HG03108 (cell line): Measurements from ENCODE around the gene FBXL16.

Experiments
- ATAC-seq: cut with Tn5 transposase; IDR thresholded peaks from one replicate; pipeline ENCODE4 v1.9.1; 2021; ENCODE audit warnings: moderate library complexity; ENCODE audit not compliant: unreplicated experiment

Gene FBXL16

GRCh38 chr16:735982-736453 is 30.4 kb upstream of the FBXL16 start:
- ATAC-seq, result no peak

DNA sequence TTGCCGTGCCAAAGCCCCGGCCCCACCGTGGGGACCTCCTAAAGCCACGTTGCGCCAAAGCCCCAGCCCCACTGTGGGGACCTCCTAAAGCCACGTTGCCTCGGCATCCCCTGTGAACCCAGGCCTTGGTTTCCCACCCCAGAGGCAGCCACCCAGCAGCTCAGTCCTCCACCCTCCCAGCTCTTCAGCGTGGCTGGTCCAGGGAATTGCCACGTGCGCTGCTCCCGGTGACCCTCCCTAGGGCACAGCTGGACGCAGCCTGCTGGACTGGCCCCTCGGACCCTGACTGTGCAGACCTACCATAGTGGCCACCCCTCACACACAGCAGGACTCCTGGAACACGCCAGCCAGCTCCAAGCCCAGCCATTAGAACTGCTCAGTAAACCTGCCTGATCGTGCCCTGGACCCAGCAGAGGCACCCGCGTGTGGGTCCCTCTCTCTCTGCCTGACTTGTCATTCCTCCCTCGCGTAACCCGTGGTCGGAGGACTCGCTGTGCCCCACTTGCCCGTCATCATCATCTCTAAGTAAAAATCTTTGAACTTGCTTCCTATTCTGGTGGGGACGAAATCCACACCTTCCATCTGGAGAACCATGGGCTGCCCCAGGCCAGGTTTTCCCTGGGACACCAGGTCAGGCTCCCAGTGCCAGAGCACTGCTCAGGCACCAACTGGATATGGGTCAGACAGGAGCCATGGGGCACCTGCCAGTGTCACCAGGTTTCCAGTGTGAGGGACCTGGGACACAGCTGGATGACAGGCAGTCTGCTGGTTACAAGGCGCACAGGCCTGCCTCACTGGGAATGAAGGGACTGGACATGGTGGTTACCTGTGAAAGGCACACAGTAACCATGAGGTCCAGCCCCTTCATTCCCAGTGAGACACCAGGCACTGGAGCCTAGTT is 29.6 kb upstream of the FBXL16 start:
- ATAC-seq, result no peak

GRCh38 chr16:734208-734980 is 28.8 kb upstream of the FBXL16 start:
- ATAC-seq, result no peak

DNA sequence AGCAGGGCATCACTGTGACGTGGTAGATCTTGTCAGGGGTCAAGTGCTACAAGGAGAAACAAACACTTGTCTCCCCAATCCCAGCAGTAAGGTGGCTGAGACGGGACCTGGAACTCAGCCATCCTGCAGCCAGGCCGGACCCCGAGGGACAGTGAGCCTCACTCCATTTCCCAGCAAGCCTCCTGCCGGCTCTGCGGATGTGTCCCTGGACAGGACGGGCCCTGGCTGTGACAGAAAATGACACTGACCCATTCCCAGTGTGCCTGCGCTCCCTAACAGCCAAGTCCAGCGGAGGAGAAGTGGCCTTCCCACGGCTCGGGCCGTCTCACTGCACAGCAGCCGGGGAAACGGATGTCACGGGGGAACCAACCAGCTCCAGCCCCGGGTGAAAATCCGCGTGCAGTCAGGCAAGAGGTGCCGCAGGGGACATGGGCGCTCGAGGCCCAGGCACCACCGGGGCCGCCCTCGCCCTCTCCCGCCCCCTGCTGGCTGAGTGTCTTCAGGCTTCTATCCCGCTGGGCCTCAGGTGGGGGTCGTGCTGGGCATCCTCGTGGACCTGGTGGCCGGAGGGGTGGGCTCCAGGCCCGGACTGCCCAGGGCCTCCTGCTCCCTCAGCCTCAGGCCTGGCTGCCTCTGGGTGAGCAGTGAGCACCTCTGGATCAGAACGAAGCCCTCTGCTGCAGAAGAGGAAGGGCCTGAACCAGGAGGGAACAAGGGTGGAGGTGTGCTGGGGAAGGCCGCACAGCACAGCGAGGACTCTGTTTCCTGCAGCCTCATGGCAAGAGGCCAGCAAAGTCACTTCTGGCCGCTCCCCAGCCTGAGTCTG is 28.0 kb upstream of the FBXL16 start:
- no peak for ATAC-seq

- no peak for ATAC-seq
Observed at GRCh38 chr16:732936-733335, 27.3 kb upstream of the FBXL16 start.

GRCh38 chr16:732332-732731 is 26.7 kb upstream of the FBXL16 start:
- no peak for ATAC-seq

- ATAC-seq, result no peak
Observed at GRCh38 chr16:730666-731509, 25.3 kb upstream of the FBXL16 start.

DNA sequence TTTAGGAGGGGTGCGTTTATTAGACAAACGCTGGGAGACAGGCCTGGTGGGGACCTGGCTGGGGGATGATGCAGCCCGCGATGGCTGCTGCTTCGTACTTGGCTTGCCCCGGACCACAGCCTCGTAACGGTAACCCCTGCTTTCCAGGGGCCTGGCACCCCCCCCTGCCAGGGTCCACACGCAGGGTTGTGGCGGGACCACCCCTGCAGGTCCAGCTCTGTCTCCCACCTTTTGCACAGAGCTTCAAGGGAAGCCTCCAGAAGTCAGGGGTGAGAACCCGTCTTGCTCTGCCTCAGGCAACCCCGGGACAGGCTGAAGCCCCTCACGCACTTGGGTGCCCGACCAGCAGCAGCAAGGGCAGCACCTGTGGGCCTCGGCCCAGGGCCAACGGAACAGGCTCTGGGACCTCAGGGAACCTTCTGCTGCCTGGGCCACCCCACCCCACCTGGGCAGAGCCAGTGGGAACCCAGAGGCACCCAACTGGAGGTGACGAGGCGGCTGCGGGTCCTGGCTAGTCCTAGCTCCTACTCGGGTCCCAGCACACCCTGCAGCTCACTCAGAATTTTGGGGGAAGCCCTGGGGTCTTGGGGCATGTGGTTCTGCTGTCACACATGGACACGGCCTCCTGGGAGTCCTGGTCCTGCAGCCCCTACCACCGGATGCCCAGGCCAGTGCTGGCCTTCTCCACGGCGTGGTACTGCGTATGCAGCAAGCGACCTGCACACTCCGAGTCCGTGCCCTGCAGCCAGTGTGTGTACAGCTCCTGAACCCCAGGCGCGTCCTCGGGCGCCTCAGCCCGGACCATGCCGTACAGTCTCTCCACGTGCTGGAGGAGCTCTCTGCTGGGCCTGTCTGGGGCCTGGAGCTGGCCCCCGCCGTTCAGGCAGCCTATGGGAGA is 24.4 kb upstream of the FBXL16 start:
- no peak for ATAC-seq

DNA sequence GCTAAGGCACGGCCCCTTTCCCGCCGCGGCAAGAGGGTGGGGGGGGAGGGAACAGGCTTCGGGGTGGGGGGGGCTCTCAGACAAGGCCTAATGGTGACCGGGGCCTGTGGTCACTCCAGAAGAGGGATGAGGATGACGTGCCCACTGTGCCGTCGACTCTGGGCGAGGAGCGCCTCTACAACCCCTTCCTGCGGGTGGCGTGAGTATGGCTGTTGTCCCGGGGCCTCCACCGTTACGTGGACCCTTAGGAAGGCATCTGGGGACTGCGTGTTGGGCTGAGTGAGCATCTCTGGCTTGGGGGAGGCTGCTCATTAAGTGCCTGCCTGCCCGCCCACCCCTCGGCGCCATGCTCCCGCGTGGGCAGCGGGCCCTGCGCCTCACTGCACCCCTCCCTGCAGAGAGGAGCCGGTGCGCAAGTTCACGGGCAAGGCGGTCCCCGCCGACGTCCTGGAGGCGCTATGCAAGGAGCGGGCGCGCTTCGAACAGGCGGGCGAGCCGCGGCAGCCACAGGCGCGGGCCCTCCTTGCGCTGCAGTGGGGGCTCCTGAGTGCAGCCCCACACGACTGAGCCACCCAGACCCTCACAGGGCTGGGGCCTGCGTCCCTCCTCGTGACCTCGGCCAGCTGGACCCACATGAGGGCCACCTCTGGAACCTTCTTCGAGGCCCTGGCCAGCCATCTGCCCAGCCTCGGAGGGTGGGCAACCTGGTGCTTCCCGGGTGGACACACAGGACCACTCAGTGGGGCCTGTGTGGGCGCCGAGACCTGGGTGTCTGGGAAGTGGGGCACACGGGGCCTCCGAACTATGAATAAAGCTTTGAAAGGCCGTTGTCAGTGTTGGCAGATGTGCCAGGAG is 23.5 kb upstream of the FBXL16 start:
- ATAC-seq, result no peak

DNA sequence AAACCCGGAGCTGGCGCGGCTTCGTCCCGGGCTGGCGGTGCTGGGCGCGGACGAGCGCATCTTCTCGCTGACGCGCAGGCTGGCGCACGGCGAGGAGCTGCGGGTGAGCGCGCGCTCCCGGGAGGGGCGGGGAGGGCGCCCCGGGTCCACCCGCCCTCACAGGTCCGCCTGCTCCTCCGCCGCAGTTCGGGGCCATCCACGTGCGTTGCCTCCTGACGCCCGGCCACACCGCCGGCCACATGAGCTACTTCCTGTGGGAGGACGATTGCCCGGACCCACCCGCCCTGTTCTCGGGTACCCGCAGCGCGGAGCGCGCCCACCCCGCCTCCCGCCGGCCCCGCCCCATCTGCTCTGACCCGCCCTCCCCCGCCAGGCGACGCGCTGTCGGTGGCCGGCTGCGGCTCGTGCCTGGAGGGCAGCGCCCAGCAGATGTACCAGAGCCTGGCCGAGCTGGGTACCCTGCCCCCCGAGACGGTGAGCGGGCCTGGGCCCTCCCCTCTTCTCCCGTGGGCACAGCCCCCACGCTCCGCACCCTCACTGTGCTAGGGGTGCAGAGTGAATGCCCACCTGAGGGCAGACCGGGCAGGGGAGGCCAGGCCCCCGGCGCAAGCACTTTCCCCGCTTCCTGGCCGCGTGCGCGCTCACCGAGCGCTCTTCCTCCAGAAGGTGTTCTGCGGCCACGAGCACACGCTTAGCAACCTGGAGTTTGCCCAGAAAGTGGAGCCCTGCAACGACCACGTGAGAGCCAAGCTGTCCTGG is 22.7 kb upstream of the FBXL16 start:
- ATAC-seq, result peak; percentile 33

DNA sequence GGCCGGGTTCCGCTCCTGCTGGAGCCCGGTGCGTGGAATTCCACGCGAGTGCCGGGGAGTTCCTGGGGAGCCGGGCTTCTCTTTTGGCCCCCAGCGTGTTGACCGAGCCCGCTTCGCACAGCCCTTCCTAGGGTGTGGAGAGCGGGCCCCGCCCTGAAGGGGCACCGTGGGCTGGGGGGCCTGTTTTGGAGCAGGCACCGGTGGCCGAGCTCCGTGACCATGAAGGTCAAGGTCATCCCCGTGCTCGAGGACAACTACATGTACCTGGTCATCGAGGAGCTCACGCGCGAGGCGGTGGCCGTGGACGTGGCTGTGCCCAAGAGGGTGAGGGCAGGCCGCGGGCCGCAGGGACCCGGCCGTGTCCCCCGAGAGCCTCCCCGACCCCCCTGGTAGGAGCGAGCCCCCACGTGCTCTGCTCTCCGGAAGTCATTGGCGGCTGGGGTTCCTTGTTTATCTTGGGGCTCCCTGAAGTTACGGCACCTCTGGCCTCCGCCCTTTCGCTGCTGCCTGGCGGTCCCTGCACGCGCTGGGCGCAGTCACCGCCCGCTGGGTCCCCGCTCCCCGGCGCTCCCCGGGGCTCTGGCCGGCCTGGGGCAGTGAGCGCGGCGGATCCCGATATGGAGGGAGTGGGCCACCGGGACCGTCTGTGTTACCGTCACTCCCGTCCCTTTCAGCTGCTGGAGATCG is 21.8 kb upstream of the FBXL16 start:
- ATAC-seq, result no peak

GRCh38 chr16:726438-727290 is 21.1 kb upstream of the FBXL16 start, which contains the start of the genes CCDC78 and HAGHL:
TSS of gene CCDC78 (minus strand) at chr16:726443. CDS start at chr16:726367, 76 bp downstream.
TSS of gene HAGHL (plus strand) at chr16:727106. CDS start at chr16:727510, 404 bp downstream.
- ATAC-seq, result no peak

DNA sequence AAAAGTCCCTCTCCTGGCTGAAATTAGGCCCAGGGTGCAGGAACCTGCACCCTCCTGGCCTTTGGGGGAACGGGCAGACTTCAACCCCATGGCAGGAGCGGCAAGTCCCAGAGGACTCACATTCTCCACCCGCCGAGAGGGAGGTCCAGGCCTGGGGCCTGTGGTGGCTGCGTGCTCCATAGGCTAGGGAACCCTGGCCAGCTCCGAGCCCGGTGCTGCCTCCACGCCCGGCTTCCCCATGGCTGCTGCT is 20.5 kb upstream of the FBXL16 start:
- no peak for ATAC-seq

DNA sequence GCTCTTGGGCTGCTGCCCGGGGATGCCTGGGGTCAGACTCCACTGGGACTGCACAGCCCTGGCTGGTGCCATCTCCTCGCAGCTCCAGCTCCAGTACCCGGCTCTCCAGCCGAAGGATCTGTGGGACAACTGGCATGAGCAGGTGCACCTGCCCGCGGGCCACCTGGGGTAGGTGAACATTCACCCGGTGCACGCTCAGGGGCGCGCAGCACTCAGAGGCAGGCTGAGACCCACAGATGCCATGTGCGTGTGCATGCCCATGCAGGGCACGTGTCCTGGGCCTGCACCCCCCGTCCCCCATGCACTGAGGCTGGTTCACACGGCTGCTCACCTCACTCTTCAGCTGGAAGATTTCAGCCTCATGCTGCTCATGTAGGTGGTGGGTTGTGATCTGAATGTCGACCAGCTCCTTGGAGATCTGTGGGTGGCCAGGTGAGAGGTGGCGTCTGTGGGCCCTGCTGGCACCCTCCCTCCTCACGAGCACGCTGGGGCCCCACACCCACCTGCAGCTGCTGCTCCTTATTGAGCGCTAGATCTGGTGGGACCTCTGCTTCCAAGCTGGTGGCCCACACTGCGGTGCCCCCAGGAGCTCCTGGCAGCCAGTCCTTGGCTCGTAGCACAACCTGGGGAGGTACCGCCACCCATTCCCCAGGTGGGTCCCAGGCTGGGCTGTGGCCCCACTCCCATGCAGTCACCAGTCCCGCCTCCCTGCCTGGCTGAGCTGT is 20.0 kb upstream of the FBXL16 start:
- no peak for ATAC-seq

DNA sequence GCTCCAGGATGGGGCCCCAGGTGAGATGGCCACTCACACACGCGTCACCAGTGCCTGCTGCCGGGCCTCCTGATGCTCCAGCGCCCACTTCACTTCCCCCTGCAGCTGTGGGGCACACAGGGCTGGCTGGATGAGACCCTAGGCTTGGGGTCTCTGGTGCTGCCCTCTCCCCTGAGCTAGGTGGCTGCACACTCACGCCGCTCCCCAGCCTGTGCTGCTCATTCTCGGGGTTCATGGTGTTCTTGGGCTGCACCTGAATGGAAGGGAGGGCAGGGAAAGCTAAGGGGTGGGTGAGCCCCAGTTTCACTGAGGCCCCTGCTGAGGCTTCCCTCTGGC is 19.4 kb upstream of the FBXL16 start:
- no peak for ATAC-seq
